Activated CD8-positive, alpha-beta T cell treated with anti-CD3 and anti-CD28 coated beads for 36 hours (primary cell): ENCODE results near the gene EIPR1. TPM values are rescaled to one million over a fixed set of nuclear protein-coding genes. Genes with fewer than 3 reads are reported as not detected.
A peak's percentile ranks its signal among the peaks of the same experiment; 100 is the strongest.

ENCODE experiments used
- ATAC-seq: fragments of 200-7000 bp; cut with Tn5 transposase; one replicate; pipeline ENCODE4 v1.10.0; 2021; ENCODE audit warnings: mild to moderate bottlenecking, moderate library complexity
- CTCF ChIA-PET: fragments of 350-600 bp; sonication (Branson Sonifier 250); formaldehyde crosslinking; loops from one replicate; lab custom pipeline; 2021; ENCODE audit warnings: antibody characterized with exemption; lab: Charles Lee
- POLR2A ChIA-PET: fragments of 350-600 bp; sonication (Branson Sonifier 250); formaldehyde crosslinking; loops from one replicate; lab custom pipeline; 2021; ENCODE audit warnings: antibody characterized with exemption; lab: Charles Lee
- DNase-seq: peaks from one replicate; pipeline ENCODE4 v3.0.0-alpha.2; 2020
- H3K27ac Mint-ChIP-seq: one replicate; pipeline ENCODE4 v1.8.0; 2021; ENCODE audit warnings: mild to moderate bottlenecking, mixed read lengths
- H3K27me3 Mint-ChIP-seq: one replicate; pipeline ENCODE4 v1.8.0; 2021; ENCODE audit warnings: mixed read lengths
- H3K36me3 Mint-ChIP-seq: one replicate; pipeline ENCODE4 v1.8.0; 2021; ENCODE audit warnings: low read depth, mixed read lengths
- H3K4me1 Mint-ChIP-seq: one replicate; pipeline ENCODE4 v1.8.0; 2021; ENCODE audit warnings: low read depth, mixed read lengths
- H3K4me3 Mint-ChIP-seq: one replicate; pipeline ENCODE4 v1.8.0; 2021; ENCODE audit warnings: mild to moderate bottlenecking, moderate library complexity, mixed read lengths
- H3K9me3 Mint-ChIP-seq: one replicate; pipeline ENCODE4 v1.8.0; 2021; ENCODE audit warnings: mixed read lengths
- CTCF ChIP-seq: fragments of 200-600 bp; IDR thresholded peaks from one replicate; pipeline ENCODE4 v1.8.0; 2022; ENCODE audit warnings: antibody characterized with exemption, mild to moderate bottlenecking
- intact Hi-C: fragments of 100-400 bp; cut with micrococcal nuclease; formaldehyde crosslinking; loops from one replicate; pipeline ENCODE4 v1.10.0; 2022
- total RNA-seq, 2 experiments: library from RNA; stranded (reverse); gene quantifications; one replicate each; pipeline ENCODE4 v1.2.3, GENCODE V29; 2021

The EIPR1 gene
- total RNA-seq, 2 experiments from 2014 or later: 38.4 to 39.1 TPM

- H3K27me3 Mint-ChIP-seq: no peaks in the 10 kb centered on the region
- ATAC-seq (no peak), DNase-seq (no peak)
- H3K9me3 Mint-ChIP-seq: no peaks in the 10 kb centered on the region
- ChIA-PET CTCF (no interaction called here), POLR2A (interaction anchor here (0.9 kb wide), 1 partner anchor 10 kb away, joined by 4 read pairs; no protein-coding TSS in a partner anchor)
- peaks cover 12% of the 10 kb centered on the region for H3K36me3 Mint-ChIP-seq
- H3K4me3 Mint-ChIP-seq: no peak overlapping the region
- H3K27ac Mint-ChIP-seq: peak overlapping the region; percentile 11
- intact Hi-C loops: no loop called here
- no peak for TF ChIP-seq CTCF
- no peaks in the 10 kb centered on the region for H3K4me1 Mint-ChIP-seq
Measured at GRCh38 chr2:3265981-3266924, 111.4 kb downstream of the EIPR1 start.

GRCh38 chr2:3265471-3265870 is 112.1 kb downstream of the EIPR1 start:
- ATAC-seq (no peak), DNase-seq (no peak)
- CTCF ChIA-PET: no interaction called here
- H3K36me3 Mint-ChIP-seq: peaks cover 5% of the 10 kb centered on the region
- H3K4me1 Mint-ChIP-seq: no peaks in the 10 kb centered on the region
- H3K27me3 Mint-ChIP-seq: no peaks in the 10 kb centered on the region
- H3K9me3 Mint-ChIP-seq: no peaks in the 10 kb centered on the region
- TF ChIP-seq CTCF: no peak
- H3K27ac Mint-ChIP-seq: no peak overlapping the region
- POLR2A ChIA-PET: interaction anchor here (0.9 kb wide), 1 partner anchor 11 kb away, joined by 4 read pairs; no protein-coding TSS in a partner anchor
- intact Hi-C loops: no loop called here
- no peak overlapping the region for H3K4me3 Mint-ChIP-seq

DNA sequence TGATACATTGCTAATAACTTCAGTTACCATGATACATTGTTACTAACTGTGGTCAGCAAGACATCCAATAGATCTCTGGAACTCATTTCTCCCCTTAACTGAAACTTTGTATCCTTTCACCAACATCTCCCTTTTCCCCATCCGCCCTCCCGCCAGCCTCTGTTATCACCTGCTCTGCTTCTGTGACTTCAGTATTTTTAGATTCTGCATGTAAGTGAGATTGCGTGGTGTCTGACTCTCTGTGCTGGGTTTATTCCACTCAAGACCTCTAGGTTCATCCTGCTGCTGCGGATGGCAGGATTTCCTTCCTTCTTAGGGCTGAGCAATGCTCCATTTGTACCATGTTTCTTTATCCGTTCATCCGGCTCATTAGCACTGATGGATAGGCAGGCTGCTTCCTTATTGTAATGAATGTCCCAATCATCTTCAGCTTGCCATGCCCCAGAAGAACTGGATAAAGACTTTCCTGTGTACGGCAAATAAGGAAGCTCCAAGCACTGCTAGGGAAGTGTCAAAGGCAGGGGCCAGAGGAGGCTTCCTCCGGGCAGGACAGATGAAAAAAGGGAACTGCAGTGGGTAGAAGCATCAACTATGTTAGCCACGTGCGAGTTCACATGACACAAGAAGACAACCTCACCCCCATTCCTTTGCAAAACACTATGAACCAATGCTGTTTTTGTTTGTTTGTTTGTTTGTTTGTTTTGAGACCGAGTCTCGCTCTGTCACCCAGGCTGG is 113.4 kb downstream of the EIPR1 start:
- Mint-ChIP-seq H3K36me3 (peaks cover 5% of the 10 kb centered on the region), H3K27ac (peak overlapping the region; percentile 27)
- CTCF ChIA-PET: no interaction called here

GRCh38 chr2:3263487-3263886 is 114.1 kb downstream of the EIPR1 start:
- intact Hi-C loops: no loop called here
- H3K36me3 Mint-ChIP-seq: peaks cover 5% of the 10 kb centered on the region

More for the DNA sequence above, 113.4 kb downstream of the EIPR1 start:
- no peaks in the 10 kb centered on the region for H3K27me3 Mint-ChIP-seq
- TF ChIP-seq CTCF: no peak
- H3K9me3 Mint-ChIP-seq: no peaks in the 10 kb centered on the region
- H3K4me1 Mint-ChIP-seq: peaks cover 7% of the 10 kb centered on the region
- DNase-seq (no peak), ATAC-seq (no peak)
- no peak overlapping the region for H3K4me3 Mint-ChIP-seq
- POLR2A ChIA-PET: no interaction called here
- intact Hi-C loops: no loop called here

More at GRCh38 chr2:3263487-3263886, 114.1 kb downstream of the EIPR1 start:
- Mint-ChIP-seq H3K27ac (no peak overlapping the region), H3K27me3 (no peaks in the 10 kb centered on the region), H3K9me3 (no peaks in the 10 kb centered on the region), H3K4me1 (peaks cover 11% of the 10 kb centered on the region), H3K4me3 (no peak overlapping the region)
- no peak for TF ChIP-seq CTCF
- ATAC-seq: no peak
- no peak for DNase-seq
- ChIA-PET POLR2A (no interaction called here), CTCF (no interaction called here)
